Frontal cortex (tissue), 4 donors: ENCODE measurements around the gene SETBP1. TPM values are rescaled to one million over a fixed set of nuclear protein-coding genes. Genes with fewer than 3 reads are reported as not detected.

Source experiments
- DNase-seq, 2 donors: peaks; one replicate each; pipeline ENCODE4 v3.0.0; 2012; ENCODE audit warnings: low spot score in 2 of 2
- FAIRE-seq: peaks from 2 replicates; lab custom pipeline; 2012; peaks lifted over from hg19 to GRCh38; lab: Jason Lieb, UNC
- total RNA-seq: library from RNA; depleted of rRNA; stranded (reverse); fragments of >200 nt; gene quantifications from one replicate; pipeline ENCODE4 v1.2.3, GENCODE V29; 2014
- donor health status: control.
- donor health status: control.
- donor health status: control.

The SETBP1 gene
- total RNA-seq, 1 donor from 2014 or later = 34.2 TPM

GRCh38 chr18:44744161-44745121 is 63.8 kb downstream of the SETBP1 start:
- FAIRE-seq = no peak
- DNase-seq = no peak

GRCh38 chr18:44747157-44747556 is 66.5 kb downstream of the SETBP1 start:
- DNase-seq = no peak
- FAIRE-seq = no peak

GRCh38 chr18:44748582-44748981 is 67.9 kb downstream of the SETBP1 start:
- FAIRE-seq (no peak), DNase-seq (no peak)

GRCh38 chr18:44750774-44751173 is 70.1 kb downstream of the SETBP1 start:
- DNase-seq (no peak), FAIRE-seq (no peak)

- FAIRE-seq = no peak
Observed at GRCh38 chr18:44754567-44754966, 73.9 kb downstream of the SETBP1 start.

GRCh38 chr18:44758861-44759631 is 78.4 kb downstream of the SETBP1 start:
- no peak for FAIRE-seq

More at GRCh38 chr18:44754567-44754966, 73.9 kb downstream of the SETBP1 start:
- DNase-seq = no peak

GRCh38 chr18:44759925-44760342 is 79.2 kb downstream of the SETBP1 start:
- FAIRE-seq (no peak), DNase-seq (no peak)

More at GRCh38 chr18:44758861-44759631, 78.4 kb downstream of the SETBP1 start:
- no peak for DNase-seq

GRCh38 chr18:44761812-44762211 is 81.1 kb downstream of the SETBP1 start:
- FAIRE-seq = no peak

GRCh38 chr18:44763327-44763726 is 82.6 kb downstream of the SETBP1 start:
- no peak for DNase-seq
- no peak for FAIRE-seq

More at GRCh38 chr18:44761812-44762211, 81.1 kb downstream of the SETBP1 start:
- DNase-seq = no peak

- FAIRE-seq (no peak), DNase-seq (no peak)
Observed at GRCh38 chr18:44764863-44765262, 84.2 kb downstream of the SETBP1 start.

GRCh38 chr18:44765456-44765855 is 84.8 kb downstream of the SETBP1 start:
- DNase-seq (no peak), FAIRE-seq (no peak)

- FAIRE-seq (no peak), DNase-seq (no peak)
Observed at GRCh38 chr18:44766450-44766849, 85.8 kb downstream of the SETBP1 start.

GRCh38 chr18:44767807-44768206 is 87.1 kb downstream of the SETBP1 start:
- FAIRE-seq = no peak
- no peak for DNase-seq

- FAIRE-seq (no peak), DNase-seq (no peak)
Observed at GRCh38 chr18:44770641-44771040, 90.0 kb downstream of the SETBP1 start.

- FAIRE-seq (no peak), DNase-seq (no peak)
Observed at GRCh38 chr18:44771572-44771955, 90.9 kb downstream of the SETBP1 start.

GRCh38 chr18:44771956-44772917 is 91.5 kb downstream of the SETBP1 start:
- DNase-seq (no peak), FAIRE-seq (no peak)

- FAIRE-seq (no peak), DNase-seq (no peak)
Observed at GRCh38 chr18:44773640-44774155, 93.0 kb downstream of the SETBP1 start.

- DNase-seq (no peak), FAIRE-seq (no peak)
Observed at GRCh38 chr18:44774191-44774590, 93.5 kb downstream of the SETBP1 start.

- no peak for DNase-seq
- no peak for FAIRE-seq
Observed at GRCh38 chr18:44777457-44778192, 96.9 kb downstream of the SETBP1 start.
